KG1 (cell line): Measurements from ENCODE around the gene UBXN10.
A peak's percentile ranks its signal among the peaks of the same experiment; 100 is the strongest.

ENCODE experiments used
- DNase-seq: peaks from one replicate; lab custom pipeline; 2025; lab: John Stamatoyannopoulos, UW

UBXN10 gene

GRCh38 chr1:20151906-20152598 is 33.8 kb upstream of the UBXN10 start:
- peak; percentile 53 for DNase-seq

GRCh38 chr1:20152599-20152930 is 33.3 kb upstream of the UBXN10 start:
- DNase-seq: no peak

GRCh38 chr1:20153000-20153418 is 32.9 kb upstream of the UBXN10 start:
- peak; percentile 26 for DNase-seq

- DNase-seq: no peak
Observed at GRCh38 chr1:20154301-20154831, 31.5 kb upstream of the UBXN10 start.

GRCh38 chr1:20158358-20159070 is 27.4 kb upstream of the UBXN10 start:
- no peak for DNase-seq

- no peak for DNase-seq
Observed at GRCh38 chr1:20160034-20160433, 25.9 kb upstream of the UBXN10 start.

GRCh38 chr1:20164694-20165202 is 21.1 kb upstream of the UBXN10 start:
- DNase-seq: peak; percentile 42

GRCh38 chr1:20165522-20165951 is 20.4 kb upstream of the UBXN10 start:
- no peak for DNase-seq

- DNase-seq: no peak
Observed at GRCh38 chr1:20166051-20166450, 19.8 kb upstream of the UBXN10 start.

- DNase-seq: no peak
Observed at GRCh38 chr1:20167126-20167525, 18.8 kb upstream of the UBXN10 start.

- no peak for DNase-seq
Observed at GRCh38 chr1:20168564-20169491, 17.1 kb upstream of the UBXN10 start.

GRCh38 chr1:20169932-20170331 is 16.0 kb upstream of the UBXN10 start:
- no peak for DNase-seq

GRCh38 chr1:20172033-20172590 is 13.8 kb upstream of the UBXN10 start:
- no peak for DNase-seq

- no peak for DNase-seq
Observed at GRCh38 chr1:20174937-20175666, 10.8 kb upstream of the UBXN10 start.

- DNase-seq: no peak
Observed at GRCh38 chr1:20178634-20179370, 7.1 kb upstream of the UBXN10 start.

GRCh38 chr1:20179371-20180128 is 6.3 kb upstream of the UBXN10 start:
- no peak for DNase-seq

GRCh38 chr1:20180129-20180843 is 5.6 kb upstream of the UBXN10 start:
- no peak for DNase-seq

- no peak for DNase-seq
Observed at GRCh38 chr1:20180844-20181207, 5.1 kb upstream of the UBXN10 start.

- no peak for DNase-seq
Observed at GRCh38 chr1:20182415-20182814, 3.5 kb upstream of the UBXN10 start.
